Loucy (cell line): ENCODE results near the gene THPO.

Source experiments
- H2AFZ ChIP-seq: fragments of 200-600 bp; sonication (generic); 2 replicates; pipeline ENCODE4 v1.6.0; 2016; ENCODE audit warnings: antibody characterized with exemption, mild to moderate bottlenecking, low read length, moderate library complexity
- H3F3A ChIP-seq: fragments of 200-600 bp; 2 replicates; pipeline ENCODE4 v1.6.0; 2016; ENCODE audit warnings: antibody characterized with exemption, low read depth, mild to moderate bottlenecking
- H3K27me3 ChIP-seq: fragments of 200-600 bp; sonication (generic); 2 replicates; pipeline ENCODE4 v1.6.1; 2014; ENCODE audit warnings: low read length, mild to moderate bottlenecking; ENCODE audit not compliant: insufficient read depth, poor library complexity, severe bottlenecking
- H3K36me3 ChIP-seq: fragments of 200-600 bp; sonication (generic); 2 replicates; pipeline ENCODE4 v1.6.1; 2016; ENCODE audit warnings: low read length; ENCODE audit not compliant: insufficient read depth
- H3K4me1 ChIP-seq: fragments of 200-600 bp; sonication (generic); 2 replicates; pipeline ENCODE4 v1.5.1; 2014; ENCODE audit warnings: low read length, mild to moderate bottlenecking; ENCODE audit not compliant: insufficient read depth, poor library complexity, severe bottlenecking
- H3K4me2 ChIP-seq: fragments of 200-600 bp; sonication (generic); 2 replicates; pipeline ENCODE4 v1.6.0; 2014; ENCODE audit warnings: antibody characterized with exemption, low read length, low read depth, mild to moderate bottlenecking; ENCODE audit not compliant: poor library complexity, severe bottlenecking
- H3K4me3 ChIP-seq: fragments of 200-600 bp; sonication (generic); 2 replicates; pipeline ENCODE4 v1.5.1; 2014; ENCODE audit warnings: low read length, mild to moderate bottlenecking, mixed read lengths; ENCODE audit not compliant: poor library complexity, severe bottlenecking
- H3K79me2 ChIP-seq: fragments of 200-600 bp; sonication (generic); 2 replicates; pipeline ENCODE4 v1.6.1; 2014; ENCODE audit warnings: low read length; ENCODE audit not compliant: insufficient read depth
- H3K9ac ChIP-seq: fragments of 200-600 bp; sonication (generic); 2 replicates; pipeline ENCODE4 v1.6.0; 2014; ENCODE audit warnings: mild to moderate bottlenecking, low read depth, low read length, moderate library complexity; ENCODE audit not compliant: poor library complexity, severe bottlenecking
- H3K9me2 ChIP-seq: fragments of 200-600 bp; sonication (generic); replicated peaks from 2 replicates; pipeline ENCODE4 v1.6.1; 2016; ENCODE audit warnings: low read depth, low read length, mixed read lengths
- H3K9me3 ChIP-seq: fragments of 200-600 bp; sonication (generic); 2 replicates; pipeline ENCODE4 v1.6.1; 2014; ENCODE audit warnings: mild to moderate bottlenecking, antibody characterized with exemption, low read length, low read depth; ENCODE audit not compliant: insufficient read depth
- H4K20me1 ChIP-seq: fragments of 200-600 bp; sonication (generic); 2 replicates; pipeline ENCODE4 v1.6.0; 2014; ENCODE audit warnings: antibody characterized with exemption, low read length, mild to moderate bottlenecking; ENCODE audit not compliant: insufficient read depth, poor library complexity, severe bottlenecking
- EZH2phosphoT487 ChIP-seq: fragments of 200-600 bp; IDR thresholded peaks from 2 replicates; pipeline ENCODE4 v1.6.1; 2018; ENCODE audit warnings: antibody characterized with exemption, mild to moderate bottlenecking, moderate library complexity, borderline replicate concordance
- TF ChIP-seq, protein P1 (sequence below): fragments of 200-600 bp; sonication (generic); conservative IDR thresholded peaks from 2 replicates; pipeline ENCODE4 v1.5.1; 2014; ENCODE audit warnings: mild to moderate bottlenecking, antibody characterized with exemption, low read length

Gene THPO

DNA sequence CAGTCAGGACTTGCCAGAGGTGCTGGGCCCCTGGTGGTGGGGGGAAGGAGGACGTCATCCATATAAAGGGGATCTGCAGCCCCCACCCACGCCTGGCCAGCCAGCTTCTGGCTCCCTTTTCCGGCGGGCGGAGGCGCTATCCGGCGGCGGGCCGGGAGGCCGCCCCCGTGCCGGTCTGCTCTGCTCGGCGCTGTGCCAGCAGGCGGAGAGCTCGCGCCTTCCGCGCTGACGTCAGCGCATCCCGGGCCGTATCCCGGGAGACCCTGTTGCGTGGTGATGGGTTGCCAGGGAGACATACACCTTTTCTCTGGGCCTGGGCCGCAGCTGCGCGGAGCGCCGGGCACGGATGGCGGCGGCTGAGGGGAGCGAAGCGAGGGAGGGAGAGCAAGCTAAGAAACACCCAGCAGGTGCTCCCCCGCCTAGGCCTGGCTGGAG lies 39.5 kb downstream of the THPO start:
- no peak overlapping the region for H3K9ac ChIP-seq
- peaks cover 22% of the 10 kb centered on the region; the same call in 1 of the 2 replicates for H3K36me3 ChIP-seq
- no peaks in the 10 kb centered on the region for H3K79me2 ChIP-seq
- no peak overlapping the region for H3K4me2 ChIP-seq
- H3K27me3 ChIP-seq, result no peaks in the 10 kb centered on the region
- no peaks in the 10 kb centered on the region for H3F3A ChIP-seq
- H3K9me3 ChIP-seq, result no peaks in the 10 kb centered on the region
- H4K20me1 ChIP-seq, result peaks cover 12% of the 10 kb centered on the region
- no peak overlapping the region for H2AFZ ChIP-seq
- H3K4me1 ChIP-seq, result peaks cover 7% of the 10 kb centered on the region
- TF ChIP-seq, protein P1, sequence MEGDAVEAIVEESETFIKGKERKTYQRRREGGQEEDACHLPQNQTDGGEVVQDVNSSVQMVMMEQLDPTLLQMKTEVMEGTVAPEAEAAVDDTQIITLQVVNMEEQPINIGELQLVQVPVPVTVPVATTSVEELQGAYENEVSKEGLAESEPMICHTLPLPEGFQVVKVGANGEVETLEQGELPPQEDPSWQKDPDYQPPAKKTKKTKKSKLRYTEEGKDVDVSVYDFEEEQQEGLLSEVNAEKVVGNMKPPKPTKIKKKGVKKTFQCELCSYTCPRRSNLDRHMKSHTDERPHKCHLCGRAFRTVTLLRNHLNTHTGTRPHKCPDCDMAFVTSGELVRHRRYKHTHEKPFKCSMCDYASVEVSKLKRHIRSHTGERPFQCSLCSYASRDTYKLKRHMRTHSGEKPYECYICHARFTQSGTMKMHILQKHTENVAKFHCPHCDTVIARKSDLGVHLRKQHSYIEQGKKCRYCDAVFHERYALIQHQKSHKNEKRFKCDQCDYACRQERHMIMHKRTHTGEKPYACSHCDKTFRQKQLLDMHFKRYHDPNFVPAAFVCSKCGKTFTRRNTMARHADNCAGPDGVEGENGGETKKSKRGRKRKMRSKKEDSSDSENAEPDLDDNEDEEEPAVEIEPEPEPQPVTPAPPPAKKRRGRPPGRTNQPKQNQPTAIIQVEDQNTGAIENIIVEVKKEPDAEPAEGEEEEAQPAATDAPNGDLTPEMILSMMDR, result no peak
- no peak for TF ChIP-seq EZH2phosphoT487
- H3K9me2 ChIP-seq, result no peaks in the 10 kb centered on the region
- no peak overlapping the region for H3K4me3 ChIP-seq

DNA sequence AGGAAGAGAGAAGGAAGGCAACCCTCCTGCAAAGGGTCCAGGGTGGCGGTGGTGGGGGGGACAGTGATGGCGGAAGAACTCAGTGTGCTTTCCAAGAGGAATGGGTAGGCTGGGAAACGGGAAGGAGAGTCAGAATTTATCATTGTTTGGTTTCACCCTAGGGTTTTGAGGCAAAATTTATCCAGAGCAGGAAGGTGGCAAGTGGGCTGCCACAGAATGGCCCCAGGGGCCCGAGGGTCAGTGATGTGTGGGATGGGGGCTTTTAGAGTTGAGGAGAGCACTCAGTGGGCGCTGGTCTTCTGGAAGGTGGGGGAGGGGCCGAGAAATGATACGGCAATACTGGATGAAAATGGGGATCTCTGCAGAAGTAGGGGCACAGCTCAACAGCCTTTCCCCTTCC lies 40.0 kb downstream of the THPO start:
- no peak overlapping the region for H2AFZ ChIP-seq
- H3K9ac ChIP-seq, result no peak overlapping the region
- H3K4me1 ChIP-seq, result peaks cover 7% of the 10 kb centered on the region

DNA sequence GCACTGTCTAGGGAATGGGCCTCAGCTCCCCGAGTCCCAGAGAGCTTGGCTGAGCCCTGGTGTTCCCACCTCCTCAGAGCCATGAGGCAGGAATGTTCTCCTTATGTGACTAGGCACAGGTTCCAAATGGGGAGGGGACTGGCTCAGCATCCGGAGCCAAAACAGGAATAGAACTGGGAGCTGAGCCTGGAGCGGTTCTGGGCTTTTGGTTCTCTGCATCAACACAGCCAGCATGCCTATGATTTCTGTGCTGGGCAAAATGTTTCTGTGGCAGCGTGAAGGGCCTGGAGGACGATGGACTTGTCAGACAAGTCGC lies 40.6 kb downstream of the THPO start, which contains the start of gene FAM131A:
FAM131A (plus strand) TSS at position 202 of the 316 bp plus-strand sequence; CDS start at position 233, 31 bp downstream.
- no peak within 1 kb of the TSS for H2AFZ ChIP-seq
- peaks cover 33% of the 10 kb centered on the region; the same call in 1 of the 2 replicates for H3K36me3 ChIP-seq
- no peaks in the 10 kb centered on the region for H3K79me2 ChIP-seq
- peaks cover 21% of the 10 kb centered on the region for H4K20me1 ChIP-seq
- H3K9me2 ChIP-seq, result no peaks in the 10 kb centered on the region
- peaks cover 7% of the 10 kb centered on the region for H3K4me1 ChIP-seq
- no peaks in the 10 kb centered on the region for H3F3A ChIP-seq
- TF ChIP-seq, protein P1, result no peak
- no peak for TF ChIP-seq EZH2phosphoT487
- no peak within 1 kb of the TSS for H3K4me2 ChIP-seq
- H3K4me3 ChIP-seq, result no peak within 1 kb of the TSS
- no peaks in the 10 kb centered on the region for H3K9me3 ChIP-seq
- H3K9ac ChIP-seq, result no peak within 1 kb of the TSS
- no peaks in the 10 kb centered on the region for H3K27me3 ChIP-seq

More for the DNA sequence above, 40.0 kb downstream of the THPO start:
- Histone ChIP-seq H3F3A (no peaks in the 10 kb centered on the region), H3K36me3 (peaks cover 27% of the 10 kb centered on the region; the same call in 1 of the 2 replicates), H3K79me2 (no peaks in the 10 kb centered on the region), H3K27me3 (no peaks in the 10 kb centered on the region), H3K4me2 (no peak overlapping the region), H3K9me2 (no peaks in the 10 kb centered on the region), H3K4me3 (no peak overlapping the region), H4K20me1 (peaks cover 17% of the 10 kb centered on the region), H3K9me3 (no peaks in the 10 kb centered on the region)
- no peak for TF ChIP-seq EZH2phosphoT487
- TF ChIP-seq, protein P1, result no peak
